HPDE6-E6E7 (cell line): Measurements from ENCODE around the gene PSMB2.

Experiments used
- DNase-seq: peaks from one replicate; pipeline ENCODE4 v3.0.0; 2011; ENCODE audit warnings: missing footprints; ENCODE audit errors: extremely low spot score

The PSMB2 gene

DNA sequence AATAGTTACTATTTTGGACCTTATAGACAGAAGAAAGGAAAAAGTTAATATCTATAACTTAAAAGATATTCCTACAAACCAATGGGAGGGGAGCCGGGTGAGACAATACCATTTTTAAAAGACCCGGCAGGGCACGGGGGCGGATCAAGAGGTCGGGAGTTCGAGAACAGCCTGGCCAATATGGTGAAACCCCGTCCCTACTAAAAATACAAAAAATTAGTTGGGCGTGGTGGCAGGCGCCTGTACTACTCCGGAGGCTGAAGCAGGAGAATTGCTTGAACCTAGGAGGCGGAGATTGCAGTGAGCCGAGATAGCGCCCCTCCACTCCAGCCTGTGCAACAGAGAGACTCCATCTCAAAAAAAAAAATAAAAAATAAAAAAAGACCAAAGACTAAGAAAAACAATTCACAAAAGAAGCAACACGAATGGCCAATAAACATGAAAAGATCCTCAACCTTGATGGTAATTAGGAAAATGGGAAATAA lies 1.2 kb upstream of the PSMB2 start:
- DNase-seq: no peak

DNA sequence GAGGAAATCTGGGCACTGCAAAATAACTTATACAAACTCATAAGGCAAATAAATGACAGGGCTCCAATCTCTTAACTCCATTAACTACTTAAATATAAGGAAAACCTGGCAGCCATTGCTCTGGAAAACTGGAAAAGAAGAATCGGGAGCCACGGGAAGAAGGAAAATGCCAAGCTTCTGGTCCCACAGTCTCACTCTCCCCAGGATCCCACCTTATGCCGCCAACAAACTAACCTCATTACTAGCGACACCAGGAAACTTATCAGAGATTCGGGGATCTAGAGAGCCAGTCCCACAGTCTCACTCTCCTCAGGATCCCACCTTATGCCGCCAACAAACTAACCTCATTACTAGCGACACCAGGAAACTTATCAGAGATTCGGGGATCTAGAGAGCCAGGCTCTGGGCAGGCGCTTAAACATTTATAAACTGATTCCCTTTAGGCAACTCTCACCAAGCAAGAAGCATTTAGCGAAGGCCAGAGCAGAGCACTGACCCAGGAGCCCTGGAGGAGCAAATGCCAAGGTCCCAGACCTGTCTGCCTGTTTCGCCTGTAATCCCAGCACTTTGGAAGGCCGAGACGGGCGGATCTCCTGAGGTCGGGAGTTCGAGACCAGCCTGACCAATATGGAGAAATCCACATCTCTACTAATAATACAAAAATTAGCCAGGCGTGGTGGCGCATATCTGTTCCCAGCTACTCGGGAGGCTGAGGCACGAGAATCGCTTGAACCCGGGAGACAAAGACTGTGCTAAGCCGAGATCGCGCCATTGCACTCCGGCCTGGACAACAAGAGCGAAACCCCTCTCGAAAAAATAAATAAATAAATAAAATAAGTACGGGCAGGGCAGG lies 720 bp downstream of the PSMB2 start:
- DNase-seq: no peak

DNA sequence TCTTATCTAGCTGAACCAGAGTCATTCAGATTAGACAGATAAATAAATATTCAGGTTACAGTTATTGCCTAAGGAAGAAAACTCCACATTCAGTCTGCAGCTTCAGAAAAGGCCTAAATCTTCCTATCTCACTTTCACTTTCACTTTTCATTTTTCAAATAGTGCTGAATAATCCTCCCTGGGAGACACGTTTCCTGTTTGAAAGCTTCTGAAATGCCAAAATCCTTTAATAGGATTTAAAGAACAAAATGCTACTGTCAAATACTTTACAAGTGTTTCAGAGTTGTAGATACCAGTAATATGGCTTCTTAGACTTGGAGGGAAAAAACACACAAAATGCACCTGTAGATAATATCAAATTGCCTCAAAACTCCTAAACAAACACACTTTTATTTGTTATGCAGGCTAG lies 3.9 kb downstream of the PSMB2 start:
- no peak for DNase-seq

GRCh38 chr1:35633547-35633946 lies 7.8 kb downstream of the PSMB2 start:
- DNase-seq: no peak

GRCh38 chr1:35631396-35631795 lies 9.9 kb downstream of the PSMB2 start:
- DNase-seq: no peak

DNA sequence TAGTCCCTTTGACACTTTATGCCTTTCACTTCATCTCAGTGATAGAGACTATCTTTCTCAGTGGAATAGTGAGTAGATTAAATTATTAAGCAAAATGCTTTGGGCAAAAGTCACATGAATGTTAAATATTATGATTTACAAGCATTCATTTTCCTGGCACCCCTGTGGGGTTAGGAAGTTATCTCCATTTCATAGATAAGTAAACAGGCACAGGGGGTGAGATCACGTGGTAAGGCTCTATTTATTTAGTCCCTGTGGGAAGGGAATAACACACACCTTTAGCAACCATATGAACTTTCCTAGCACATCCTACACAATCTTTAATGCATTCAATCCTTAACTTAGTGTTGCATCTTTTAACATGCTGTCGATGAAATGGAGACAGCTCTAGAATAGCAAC lies 12.3 kb downstream of the PSMB2 start:
- no peak for DNase-seq

GRCh38 chr1:35623832-35624231 lies 17.5 kb downstream of the PSMB2 start:
- no peak for DNase-seq

DNA sequence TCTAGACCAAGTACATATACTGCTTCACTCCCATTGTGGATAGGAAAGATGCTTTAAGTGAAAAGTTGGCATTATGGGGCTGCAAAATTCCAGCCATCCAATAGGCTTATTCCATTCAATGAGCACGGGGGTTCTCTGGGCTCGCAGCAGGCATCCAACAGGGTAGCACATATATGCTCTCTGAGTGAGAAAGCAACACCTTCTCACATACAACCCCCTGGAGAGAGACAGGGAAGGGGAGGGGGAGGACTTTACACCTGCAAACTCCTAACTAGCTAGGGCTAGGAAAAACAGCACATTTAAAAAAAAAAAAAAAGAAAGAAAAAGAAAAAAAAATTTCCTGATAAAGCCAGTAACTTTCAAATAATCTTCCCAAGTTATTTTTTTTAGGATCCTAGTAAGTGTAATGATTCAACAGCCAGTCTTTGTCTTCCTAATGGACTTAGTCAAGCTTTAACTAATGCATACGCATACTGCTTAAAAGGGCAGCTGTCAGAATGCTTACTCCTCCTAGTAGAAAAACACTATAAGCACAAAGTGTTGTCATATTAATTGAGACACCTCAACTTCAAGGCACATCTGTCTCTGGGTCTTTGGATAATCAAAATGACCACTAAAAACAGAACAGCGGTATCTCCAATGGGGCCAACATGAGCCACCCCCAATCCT lies 18.7 kb downstream of the PSMB2 start:
- no peak for DNase-seq

DNA sequence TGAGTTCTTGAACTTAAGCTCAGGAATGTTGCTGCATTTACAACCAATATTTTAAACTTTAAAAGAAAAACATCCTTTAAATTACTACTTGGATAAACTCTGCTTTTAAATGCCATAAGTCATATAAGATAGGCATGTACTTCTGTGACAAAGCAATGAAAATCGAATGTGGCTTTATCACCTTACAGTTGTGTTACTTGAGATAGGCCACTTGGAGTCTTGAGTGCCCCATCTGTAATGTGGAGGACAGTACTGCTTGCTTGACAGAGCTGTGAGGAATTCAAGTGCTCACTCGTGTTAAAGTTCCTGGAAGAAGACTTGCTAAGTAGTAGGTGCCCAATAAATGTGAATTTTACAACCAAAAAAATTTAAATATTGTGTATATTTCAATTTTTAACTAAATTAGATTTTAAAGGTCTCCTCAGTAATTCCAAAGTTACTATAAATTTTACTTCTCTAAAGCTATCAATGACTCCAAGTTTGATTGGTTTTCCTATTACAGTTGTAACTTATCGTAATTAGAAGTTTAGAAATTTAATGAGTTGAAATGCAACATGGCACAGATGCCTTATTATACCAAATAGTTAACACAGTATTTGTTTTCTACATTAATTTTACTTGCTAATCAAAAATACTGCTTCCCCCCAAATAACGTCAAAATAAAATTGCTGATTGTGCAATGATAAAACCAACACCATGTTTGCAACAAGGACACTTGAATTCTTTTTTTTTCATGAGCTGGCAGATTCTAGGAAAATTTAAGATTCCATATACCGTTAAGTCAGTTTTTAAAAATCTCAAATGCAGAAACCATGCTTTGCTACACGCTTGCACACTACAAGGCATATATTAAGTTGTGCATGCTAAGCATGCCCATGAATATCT lies 21.8 kb downstream of the PSMB2 start:
- DNase-seq: no peak

DNA sequence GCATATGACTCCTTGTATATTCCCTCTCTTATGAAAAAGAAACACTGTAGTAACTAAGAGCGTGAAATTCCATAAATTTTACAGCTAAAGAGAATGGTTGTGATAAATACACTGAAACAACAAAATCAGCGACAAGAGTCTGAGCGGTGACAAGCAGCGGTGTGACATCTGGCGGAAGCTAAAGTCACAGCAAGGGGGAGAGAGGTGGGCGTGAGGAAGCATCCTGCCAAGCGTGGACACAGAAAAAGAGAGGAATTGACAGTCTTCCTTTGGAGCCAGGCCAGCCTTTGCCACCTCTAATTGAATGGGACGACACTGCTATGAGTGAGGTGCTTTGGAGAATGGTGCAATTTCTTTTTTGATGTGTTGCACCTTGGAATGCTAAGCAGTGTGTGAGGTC lies 25.9 kb downstream of the PSMB2 start:
- no peak for DNase-seq

- no peak for DNase-seq
Observed at GRCh38 chr1:35611655-35612054, 29.7 kb downstream of the PSMB2 start.

GRCh38 chr1:35605867-35606182 lies 35.5 kb downstream of the PSMB2 start:
- DNase-seq: no peak

- no peak for DNase-seq
Observed at GRCh38 chr1:35605071-35605866, 36.1 kb downstream of the PSMB2 start.

GRCh38 chr1:35603941-35604340 lies 37.4 kb downstream of the PSMB2 start:
- DNase-seq: no peak

DNA sequence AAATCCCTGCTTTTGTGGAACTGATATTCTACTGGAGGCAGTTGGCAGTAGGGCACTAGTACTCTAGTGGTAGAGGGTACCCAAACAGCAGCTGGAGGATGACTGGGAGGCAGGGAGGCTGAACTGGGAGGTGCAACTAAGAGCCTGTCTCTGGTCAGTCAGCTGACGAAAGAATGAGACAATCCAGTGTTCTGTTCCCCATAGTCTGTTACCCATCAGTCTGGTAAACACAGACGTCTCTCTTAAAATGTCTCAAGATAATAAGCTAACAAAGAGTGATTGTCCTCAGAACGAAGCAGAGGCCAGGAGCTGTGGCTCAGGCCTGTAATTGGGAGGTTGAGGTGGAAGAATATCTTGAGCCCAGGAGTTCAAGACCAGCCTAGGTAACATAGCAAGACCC lies 37.9 kb downstream of the PSMB2 start:
- no peak for DNase-seq

DNA sequence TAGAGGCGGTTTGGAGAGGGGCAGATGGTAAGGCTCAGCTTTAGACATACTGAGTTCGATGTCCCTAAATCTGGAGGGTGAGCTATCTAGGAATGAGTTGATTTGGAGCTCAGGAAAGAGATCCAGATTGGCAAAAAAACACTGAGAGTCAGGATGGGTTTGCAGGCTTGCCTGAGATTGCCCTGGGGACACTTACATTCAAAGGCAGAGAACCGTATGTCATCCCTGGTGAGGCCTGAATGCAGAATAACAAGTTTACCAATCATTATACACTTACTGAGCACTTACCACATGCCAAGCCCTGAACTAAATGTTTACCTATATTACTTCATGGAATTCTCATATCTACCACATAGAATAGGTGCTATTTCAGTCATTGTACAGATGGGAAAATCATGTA lies 40.7 kb downstream of the PSMB2 start:
- no peak for DNase-seq

- DNase-seq: no peak
Observed at GRCh38 chr1:35599411-35599810, 41.9 kb downstream of the PSMB2 start.

GRCh38 chr1:35598895-35599294 lies 42.4 kb downstream of the PSMB2 start:
- no peak for DNase-seq

DNA sequence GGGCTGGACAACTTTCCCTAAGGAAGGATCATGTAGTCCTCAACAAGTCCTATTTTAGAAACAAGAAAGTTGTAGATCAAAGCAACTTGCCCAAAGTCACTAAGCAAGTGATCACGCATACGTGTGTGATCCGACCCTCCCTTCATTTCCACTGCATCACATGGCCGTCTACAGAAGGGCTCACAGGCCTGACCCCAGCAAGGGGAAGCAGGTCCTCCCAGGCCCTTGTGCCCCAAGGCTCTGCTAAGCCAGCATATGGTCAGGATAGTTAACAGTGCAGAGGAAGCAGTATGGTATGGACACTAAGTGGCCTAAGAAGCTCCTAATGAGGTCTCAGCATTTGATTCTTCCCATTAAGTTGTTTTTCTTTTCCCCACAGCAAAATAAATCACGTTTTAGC lies 43.5 kb downstream of the PSMB2 start:
- DNase-seq: no peak

DNA sequence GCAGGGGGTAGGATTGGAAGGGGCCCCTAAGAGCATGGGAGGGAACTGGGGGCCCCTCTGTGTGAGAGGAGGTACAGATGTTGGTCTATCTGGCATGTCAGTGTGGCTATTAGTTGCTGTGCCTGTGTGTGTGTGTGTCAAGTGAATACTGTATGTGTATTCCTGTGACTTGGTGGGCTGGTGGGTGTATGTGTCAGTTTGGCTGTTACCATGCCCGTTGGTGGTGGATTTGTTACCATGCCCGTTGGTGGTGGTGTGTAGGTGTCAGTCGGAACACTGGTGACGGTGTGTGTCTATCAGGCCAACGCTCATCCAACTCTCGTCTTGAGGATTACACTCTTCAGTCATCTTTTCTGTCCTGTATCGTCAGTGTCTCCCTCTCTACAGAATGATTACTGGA lies 45.6 kb downstream of the PSMB2 start:
- no peak for DNase-seq

DNA sequence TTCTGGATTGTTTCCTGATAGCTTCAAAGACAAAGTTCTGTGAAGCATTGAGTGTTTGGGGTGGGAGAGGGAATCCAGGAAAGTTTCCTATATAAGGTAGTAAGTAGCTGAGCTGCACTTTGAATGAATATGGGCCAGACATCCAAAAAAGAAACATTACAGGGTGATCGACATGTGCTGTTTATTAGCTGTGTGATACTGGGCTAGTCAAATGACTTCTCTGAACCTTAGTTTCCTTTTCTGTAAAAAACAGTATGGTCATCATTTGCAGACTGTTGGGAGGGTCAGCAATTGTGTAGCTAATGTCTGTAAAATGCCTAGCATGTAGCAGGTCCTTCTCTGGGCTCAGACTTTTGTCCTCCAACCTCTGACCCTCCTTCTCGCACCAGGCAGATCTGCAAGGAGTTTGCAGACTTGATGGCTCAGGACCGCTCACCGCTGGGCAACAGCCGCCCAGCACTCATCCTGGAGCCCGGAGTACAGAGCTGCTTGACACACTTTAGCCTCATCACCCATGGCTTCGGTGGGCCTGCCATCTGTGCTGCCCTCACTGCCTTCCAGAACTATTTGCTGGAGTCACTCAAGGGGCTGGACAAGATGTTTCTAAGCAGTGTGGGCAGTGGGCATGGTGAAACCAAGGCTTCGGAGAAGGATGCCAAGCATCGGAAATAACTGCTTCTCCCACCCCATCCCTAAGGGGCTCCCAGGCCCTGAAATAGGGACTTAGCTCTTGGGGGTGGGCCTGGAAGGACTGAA lies 47.1 kb downstream of the PSMB2 start:
- no peak for DNase-seq
